GM23338 (cell line): ENCODE results near the gene PLD5. TPM values are rescaled to one million over a fixed set of nuclear protein-coding genes. Genes with fewer than 3 reads are reported as not detected.

Source experiments
- ATAC-seq: fragments of 200-7000 bp; cut with Tn5 transposase; 3 replicates; pipeline ENCODE4 v1.9.1; 2020
- DNase-seq: peaks from one replicate; pipeline ENCODE4 v3.0.0-alpha.2; 2015; ENCODE audit warnings: low spot score
- H2AFZ ChIP-seq: fragments of 200-600 bp; sonication (generic); 2 replicates; pipeline ENCODE4 v1.8.0; 2016; ENCODE audit warnings: antibody characterized with exemption, mild to moderate bottlenecking, moderate library complexity
- H3F3A ChIP-seq: fragments of 200-600 bp; sonication (generic); replicated peaks from 2 replicates; pipeline ENCODE4 v1.8.0; 2017; ENCODE audit warnings: antibody characterized with exemption, mixed run types, low read depth
- H3K27ac ChIP-seq: fragments of 200-600 bp; sonication (generic); 2 replicates; pipeline ENCODE4 v1.6.1; 2016; ENCODE audit warnings: low read depth
- H3K27me3 ChIP-seq: fragments of 200-600 bp; sonication (generic); 2 replicates; pipeline ENCODE4 v1.8.0; 2016; ENCODE audit warnings: mild to moderate bottlenecking, mixed run types, moderate library complexity; ENCODE audit not compliant: insufficient read depth
- H3K36me3 ChIP-seq: fragments of 200-600 bp; sonication (generic); 2 replicates; pipeline ENCODE4 v1.8.0; 2016; ENCODE audit warnings: mild to moderate bottlenecking; ENCODE audit not compliant: insufficient read depth
- H3K4me1 ChIP-seq: fragments of 200-600 bp; sonication (generic); 2 replicates; pipeline ENCODE4 v1.8.0; 2016; ENCODE audit warnings: mild to moderate bottlenecking, moderate library complexity; ENCODE audit not compliant: insufficient read depth
- H3K4me2 ChIP-seq: fragments of 200-600 bp; sonication (generic); 2 replicates; pipeline ENCODE4 v1.7.1; 2017; ENCODE audit warnings: mixed run types
- H3K4me3 ChIP-seq: fragments of 200-600 bp; sonication (generic); 2 replicates; pipeline ENCODE4 v1.6.1; 2016; ENCODE audit warnings: mixed run types
- H3K79me2 ChIP-seq: fragments of 200-600 bp; sonication (generic); replicated peaks from 2 replicates; pipeline ENCODE4 v1.8.0; 2017; ENCODE audit warnings: mild to moderate bottlenecking; ENCODE audit not compliant: insufficient read depth
- H3K9me2 ChIP-seq: fragments of 200-600 bp; sonication (generic); 2 replicates; pipeline ENCODE4 v1.8.0; 2017; ENCODE audit not compliant: insufficient read depth
- H4K20me1 ChIP-seq: fragments of 200-600 bp; sonication (generic); replicated peaks from 2 replicates; pipeline ENCODE4 v1.8.0; 2017; ENCODE audit warnings: mild to moderate bottlenecking; ENCODE audit not compliant: insufficient read depth
- H3K27ac Mint-ChIP-seq: 2 replicates; pipeline ENCODE4 v1.8.0; 2020; ENCODE audit warnings: inconsistent platforms, mild to moderate bottlenecking, moderate library complexity, mixed read lengths
- H3K27me3 Mint-ChIP-seq: 3 replicates; pipeline ENCODE4 v1.8.0; 2022; ENCODE audit warnings: low read depth, mild to moderate bottlenecking, moderate library complexity, mixed read lengths, inconsistent platforms; ENCODE audit not compliant: insufficient read depth, poor library complexity
- H3K36me3 Mint-ChIP-seq: 3 replicates; pipeline ENCODE4 v1.8.0; 2021; ENCODE audit warnings: low read depth, mild to moderate bottlenecking, inconsistent platforms, moderate library complexity, mixed read lengths
- H3K4me1 Mint-ChIP-seq: 3 replicates; pipeline ENCODE4 v1.8.0; 2020; ENCODE audit warnings: mild to moderate bottlenecking, inconsistent platforms, mixed read lengths
- H3K4me3 Mint-ChIP-seq: 3 replicates; pipeline ENCODE4 v1.8.0; 2021; ENCODE audit warnings: moderate library complexity, mild to moderate bottlenecking, inconsistent platforms, mixed read lengths
- H3K9me3 Mint-ChIP-seq: 3 replicates; pipeline ENCODE4 v1.8.0; 2020; ENCODE audit warnings: moderate library complexity, mild to moderate bottlenecking, inconsistent platforms, mixed read lengths
- CREB1 ChIP-seq: fragments of 250-450 bp; sonication (Bioruptor Pico); IDR thresholded peaks from 2 replicates; pipeline ENCODE4 v1.5.0; 2020; ENCODE audit warnings: low read depth, mild to moderate bottlenecking, moderate library complexity
- CTCF ChIP-seq, 2 experiments: fragments of 200-600 bp in 1 of 2; sonication (generic) in 1 of 2; conservative IDR thresholded peaks; 2 replicates each; pipeline versions ENCODE4 v1.5.1 to v1.6.1; 2016 to 2017; ENCODE audit warnings: antibody characterized with exemption in 2 of 2, low read depth in 2 of 2, mild to moderate bottlenecking in 2 of 2, moderate library complexity in 1 of 2
- ETS1 ChIP-seq: IDR thresholded peaks from 2 replicates; pipeline ENCODE4 v1.6.1; 2016; ENCODE audit warnings: antibody characterized with exemption
- EZH2 ChIP-seq: fragments of 200-600 bp; sonication (generic); IDR thresholded peaks from one replicate; pipeline ENCODE4 v1.8.0; 2017; ENCODE audit warnings: antibody characterized with exemption, mild to moderate bottlenecking, low read depth; ENCODE audit not compliant: unreplicated experiment
- EZH2phosphoT487 ChIP-seq: fragments of 200-600 bp; sonication (generic); IDR thresholded peaks from one replicate; pipeline ENCODE4 v1.8.1; 2018; ENCODE audit warnings: antibody characterized with exemption; ENCODE audit not compliant: unreplicated experiment
- JUNB ChIP-seq: IDR thresholded peaks from one replicate; pipeline ENCODE4 v1.6.1; 2016; ENCODE audit warnings: antibody characterized with exemption; ENCODE audit not compliant: unreplicated experiment
- POLR2AphosphoS5 ChIP-seq: IDR thresholded peaks from 2 replicates; pipeline ENCODE4 v1.6.1; 2016; ENCODE audit warnings: antibody characterized with exemption, low read depth
- STAT1 ChIP-seq: IDR thresholded peaks from one replicate; pipeline ENCODE4 v1.6.1; 2016; ENCODE audit warnings: antibody characterized with exemption; ENCODE audit not compliant: unreplicated experiment
- ZNF114 ChIP-seq: fragments of 250-450 bp; sonication (Bioruptor Pico); IDR thresholded peaks from 2 replicates; pipeline ENCODE4 v1.5.0; 2020; ENCODE audit warnings: mild to moderate bottlenecking, moderate library complexity
- ZNF331 ChIP-seq: fragments of 250-450 bp; sonication (Bioruptor Pico); IDR thresholded peaks from 2 replicates; pipeline ENCODE4 v1.5.0; 2020; ENCODE audit warnings: low read depth, mild to moderate bottlenecking, moderate library complexity
- ZNF462 ChIP-seq: fragments of 250-450 bp; sonication (Bioruptor Pico); IDR thresholded peaks from 2 replicates; pipeline ENCODE4 v1.5.0; 2020; ENCODE audit warnings: mild to moderate bottlenecking, moderate library complexity
- polyA plus RNA-seq: library from polyadenylated mRNA; unstranded; fragments of >200 nt; fragmentation: Nextera tagmentation; extraction: Ambion mirVana; gene quantifications from 2 replicates; pipeline ENCODE4 v1.2.1, GENCODE V29; 2016
- total RNA-seq: library from RNA; depleted of rRNA; stranded (reverse); fragments of >200 nt; shearing (Covaris generic); gene quantifications from 2 replicates; pipeline ENCODE4 v1.2.3, GENCODE V29; 2014

The PLD5 gene
- total and polyA plus RNA-seq, 2 experiments from 2014 or later = 5.5 to 5.8 TPM

- Mint-ChIP-seq H3K27ac (no peak overlapping the region), H3K4me1 (no peaks in the 10 kb centered on the region), H3K4me3 (no peak overlapping the region), H3K36me3 (no peaks in the 10 kb centered on the region; the same call in 2 of the 3 replicates), H3K9me3 (no peaks in the 10 kb centered on the region), H3K27me3 (no peaks in the 10 kb centered on the region)
- H3K4me2 ChIP-seq = no peak overlapping the region
- H4K20me1 ChIP-seq = no peaks in the 10 kb centered on the region
- H3K36me3 ChIP-seq = no peaks in the 10 kb centered on the region
- H3K27ac ChIP-seq = no peak overlapping the region
- DNase-seq (no peak), ATAC-seq (no peak)
- no peak for TF ChIP-seq POLR2AphosphoS5
- TF ChIP-seq EZH2 = no peak
- no peak for TF ChIP-seq ETS1
- no peak for TF ChIP-seq CREB1
- no peak for TF ChIP-seq ZNF331
- no peaks in the 10 kb centered on the region for H3K27me3 ChIP-seq
- no peaks in the 10 kb centered on the region for H3K4me1 ChIP-seq
- no peak overlapping the region for H3K4me3 ChIP-seq
- no peaks in the 10 kb centered on the region; the same call in none of the 2 replicates for H3K9me2 ChIP-seq
- H3F3A ChIP-seq = no peaks in the 10 kb centered on the region
- peaks cover 4% of the 10 kb centered on the region; the same call in 1 of the 2 replicates for H3K79me2 ChIP-seq
- no peak overlapping the region for H2AFZ ChIP-seq
These were observed 95.9 kb downstream of the PLD5 start for GRCh38 chr1:242428399-242429190.

GRCh38 chr1:242427519-242427918 lies 97.0 kb downstream of the PLD5 start:
- H3K9me3 Mint-ChIP-seq = no peaks in the 10 kb centered on the region
- no peak for ATAC-seq

More at GRCh38 chr1:242427519-242427918, 97.0 kb downstream of the PLD5 start:
- Mint-ChIP-seq H3K36me3 (no peaks in the 10 kb centered on the region), H3K27ac (no peak overlapping the region), H3K4me1 (no peaks in the 10 kb centered on the region), H3K4me3 (no peak overlapping the region), H3K27me3 (no peaks in the 10 kb centered on the region)
- TF ChIP-seq CREB1 = no peak
- no peak for TF ChIP-seq EZH2phosphoT487
- TF ChIP-seq POLR2AphosphoS5 = no peak
- TF ChIP-seq ZNF114 (CRISPR knock-in tag) = no peak
- TF ChIP-seq JUNB = no peak
- TF ChIP-seq EZH2 = no peak
- no peak for TF ChIP-seq ZNF331
- TF ChIP-seq CTCF (conservative IDR thresholded peaks at IDR 0.05; ENCODE audit: low read depth in 2 of 2) = no peak
- TF ChIP-seq STAT1 = no peak
- TF ChIP-seq ZNF462 (CRISPR knock-in tag) = no peak
- H3K4me3 ChIP-seq = no peak overlapping the region
- no peaks in the 10 kb centered on the region for H3F3A ChIP-seq
- no peaks in the 10 kb centered on the region for H3K4me1 ChIP-seq
- no peaks in the 10 kb centered on the region for H4K20me1 ChIP-seq
- peaks cover 4% of the 10 kb centered on the region; the same call in 1 of the 2 replicates for H3K79me2 ChIP-seq
- H3K9me2 ChIP-seq = no peaks in the 10 kb centered on the region; the same call in none of the 2 replicates
- no peak for DNase-seq
- no peaks in the 10 kb centered on the region for H3K27me3 ChIP-seq
- no peak overlapping the region for H3K4me2 ChIP-seq
- H2AFZ ChIP-seq = no peak overlapping the region
- no peak overlapping the region for H3K27ac ChIP-seq
- H3K36me3 ChIP-seq = no peaks in the 10 kb centered on the region
